Peyer's patch (tissue), 4 donors: ENCODE measurements around the gene ADAR. TPM values are rescaled to one million over a fixed set of nuclear protein-coding genes. Genes with fewer than 3 reads are reported as not detected.

ENCODE experiments used
- DNase-seq, 3 donors: peaks; one replicate each; pipeline ENCODE4 v3.0.0-alpha.2; 2017 to 2019
- H3K27ac ChIP-seq, 4 donors: fragments of 200-600 bp; sonication (generic); one replicate each; pipeline ENCODE4 v1.5.1; 2016 to 2019
- H3K27me3 ChIP-seq, 2 donors: fragments of 200-600 bp; sonication (generic); one replicate each; pipeline ENCODE4 v1.5.1; 2019
- H3K36me3 ChIP-seq, 3 donors: fragments of 200-600 bp; sonication (generic); one replicate each; pipeline ENCODE4 v1.5.1; 2016 to 2019
- H3K4me1 ChIP-seq, 4 donors: fragments of 200-600 bp; sonication (generic); one replicate each; pipeline ENCODE4 v1.5.1; 2016 to 2019
- H3K4me3 ChIP-seq, 4 donors: fragments of 200-600 bp; sonication (generic); 1 replicate in 3 of 4; 2 replicates in 1 of 4; pipeline ENCODE4 v1.5.1; 2016 to 2019; ENCODE audit warnings: mild to moderate bottlenecking in 1 of 4
- H3K9me3 ChIP-seq, 4 donors: fragments of 200-600 bp; sonication (generic); one replicate each; pipeline ENCODE4 v1.5.1; 2016 to 2019; ENCODE audit warnings: mild to moderate bottlenecking in 1 of 4
- POLR2A ChIP-seq, 2 donors: fragments of 450-650 bp; IDR thresholded peaks; one replicate each; pipeline ENCODE4 v1.5.1; 2017; ENCODE audit warnings: antibody characterized with exemption in 2 of 2, mild to moderate bottlenecking in 2 of 2, moderate library complexity in 2 of 2
- total RNA-seq, 4 donors: library from RNA; depleted of rRNA; stranded (reverse); fragments of >200 nt; gene quantifications; one replicate each; pipeline ENCODE4 v1.1.0, GENCODE V29; 2016
- TF ChIP-seq, protein P1 (sequence below), 6 experiments: fragments of 450-650 bp in 4 of 6; fragments of 200-600 bp in 2 of 6; sonication (generic) in 1 of 6; IDR thresholded peaks; one replicate each; pipeline ENCODE4 v1.5.1; 2017 to 2019; ENCODE audit warnings: antibody characterized with exemption in 6 of 6, mild to moderate bottlenecking in 3 of 6, moderate library complexity in 1 of 6

The ADAR gene
- total RNA-seq, 4 donors from 2014 or later, result 134 to 205 (median 170) TPM

DNA sequence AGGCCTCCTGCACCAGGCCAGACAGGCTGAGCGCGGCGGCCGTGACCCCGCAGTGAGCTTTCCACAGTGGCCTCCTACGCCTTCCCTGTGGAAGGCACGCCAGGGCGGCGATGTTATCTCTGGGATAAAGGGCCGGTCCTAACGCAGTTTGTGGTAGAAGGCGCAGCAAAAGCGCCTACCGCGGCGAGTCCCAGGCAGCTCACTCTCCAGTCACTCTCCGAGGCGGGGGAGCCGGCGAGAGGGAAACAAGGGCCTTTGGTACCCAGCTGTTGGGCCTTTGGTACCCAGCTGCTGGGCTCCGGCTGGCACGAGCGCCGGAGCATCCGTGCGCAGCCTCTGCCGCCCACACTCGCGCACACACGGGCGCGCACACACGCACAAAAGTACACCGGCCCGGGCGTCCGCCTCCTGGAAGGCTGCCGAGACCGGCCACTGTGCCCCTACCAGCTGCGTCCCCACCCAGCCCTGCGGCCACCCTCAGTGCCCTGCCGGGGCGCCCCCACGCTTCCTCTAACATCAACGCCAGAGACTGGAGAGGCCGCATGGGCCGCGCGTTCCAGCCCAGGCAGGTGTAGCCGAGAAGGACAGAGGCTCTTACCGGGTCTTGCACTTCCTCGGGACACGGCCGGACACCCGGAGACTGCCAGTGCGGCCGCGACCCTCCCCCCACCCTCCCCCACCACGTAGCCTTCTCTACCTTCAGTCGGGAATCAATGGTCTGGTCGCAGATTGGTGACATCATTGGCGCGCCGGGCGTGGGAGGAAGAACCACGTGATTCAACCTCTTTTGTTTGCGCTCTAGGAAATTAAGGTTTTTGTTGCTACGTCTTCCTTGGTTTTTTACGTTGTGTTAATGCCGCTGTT lies 19.5 kb upstream of the ADAR start:
- no peaks in the 10 kb centered on the region for H3K27me3 ChIP-seq
- H3K4me3 ChIP-seq, result peak overlapping the region; percentile 83 to 100 (median 94)
- no peaks in the 10 kb centered on the region for H3K36me3 ChIP-seq
- H3K9me3 ChIP-seq, result no peaks in the 10 kb centered on the region
- DNase-seq, result peak; percentile 91 to 97 (median 94)
- H3K4me1 ChIP-seq, result peaks cover 0 to 13% (median 2%) of the 10 kb centered on the region in 4 donors
- TF ChIP-seq POLR2A (IDR thresholded peaks at IDR 0.05), result peak in 1 of 2 donors; percentile 4
- TF ChIP-seq, protein P1, sequence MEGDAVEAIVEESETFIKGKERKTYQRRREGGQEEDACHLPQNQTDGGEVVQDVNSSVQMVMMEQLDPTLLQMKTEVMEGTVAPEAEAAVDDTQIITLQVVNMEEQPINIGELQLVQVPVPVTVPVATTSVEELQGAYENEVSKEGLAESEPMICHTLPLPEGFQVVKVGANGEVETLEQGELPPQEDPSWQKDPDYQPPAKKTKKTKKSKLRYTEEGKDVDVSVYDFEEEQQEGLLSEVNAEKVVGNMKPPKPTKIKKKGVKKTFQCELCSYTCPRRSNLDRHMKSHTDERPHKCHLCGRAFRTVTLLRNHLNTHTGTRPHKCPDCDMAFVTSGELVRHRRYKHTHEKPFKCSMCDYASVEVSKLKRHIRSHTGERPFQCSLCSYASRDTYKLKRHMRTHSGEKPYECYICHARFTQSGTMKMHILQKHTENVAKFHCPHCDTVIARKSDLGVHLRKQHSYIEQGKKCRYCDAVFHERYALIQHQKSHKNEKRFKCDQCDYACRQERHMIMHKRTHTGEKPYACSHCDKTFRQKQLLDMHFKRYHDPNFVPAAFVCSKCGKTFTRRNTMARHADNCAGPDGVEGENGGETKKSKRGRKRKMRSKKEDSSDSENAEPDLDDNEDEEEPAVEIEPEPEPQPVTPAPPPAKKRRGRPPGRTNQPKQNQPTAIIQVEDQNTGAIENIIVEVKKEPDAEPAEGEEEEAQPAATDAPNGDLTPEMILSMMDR (IDR thresholded peaks at IDR 0.05), result no peak
- H3K27ac ChIP-seq, result peak overlapping the region; percentile 87 to 94 (median 91)

DNA sequence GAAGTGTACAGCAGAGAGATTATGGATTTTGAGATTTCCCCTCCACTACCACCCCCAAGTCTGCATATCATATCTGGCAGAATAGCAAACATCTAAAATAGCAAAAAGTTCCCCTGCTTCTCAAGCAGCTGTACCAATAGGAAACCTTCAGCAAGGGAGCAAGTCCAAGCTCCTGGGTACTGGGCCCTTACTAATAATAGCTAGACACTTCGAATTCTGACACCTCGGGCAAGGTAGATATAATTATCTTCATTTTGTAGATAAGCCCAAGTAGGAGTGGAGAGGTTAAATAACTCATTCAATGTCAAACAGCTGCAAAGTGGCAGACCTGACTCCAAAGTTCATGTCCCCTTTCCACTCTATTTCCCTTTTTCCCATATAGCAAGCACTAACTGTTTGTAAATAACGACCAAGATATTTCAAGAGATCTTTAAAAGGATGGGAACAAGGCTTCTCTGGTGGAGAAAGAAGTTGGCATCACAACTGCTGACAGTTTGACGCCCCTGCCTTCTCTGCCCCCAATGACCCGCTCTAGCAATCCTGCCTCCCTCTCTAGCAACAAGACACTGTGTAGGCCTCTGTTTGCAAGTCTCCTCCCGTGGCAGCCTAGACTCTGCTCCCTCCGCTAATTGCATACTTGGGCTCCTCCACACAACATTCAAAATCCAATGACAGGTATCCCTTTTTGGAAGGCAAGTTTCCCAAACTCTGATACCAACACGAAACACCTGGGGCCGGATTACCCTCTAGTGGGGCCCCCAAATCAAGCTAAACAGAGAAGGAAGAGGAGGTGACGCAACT lies 18.7 kb upstream of the ADAR start:
- TF ChIP-seq, protein P1 (IDR thresholded peaks at IDR 0.05), result no peak
- no peak for TF ChIP-seq POLR2A (IDR thresholded peaks at IDR 0.05)
- Histone ChIP-seq H3K4me3 (peak overlapping the region; percentile 83 to 100 (median 94)), H3K4me1 (peaks cover 0 to 13% (median 2%) of the 10 kb centered on the region in 4 donors), H3K36me3 (no peaks in the 10 kb centered on the region), H3K27me3 (no peaks in the 10 kb centered on the region), H3K27ac (peak overlapping the region; percentile 87 to 94 (median 91)), H3K9me3 (no peaks in the 10 kb centered on the region)
- DNase-seq, result no peak

GRCh38 chr1:154624746-154625643 lies 17.0 kb upstream of the ADAR start:
- no peak overlapping the region for H3K4me3 ChIP-seq
- no peak for DNase-seq
- peaks cover 0 to 13% (median 2%) of the 10 kb centered on the region in 4 donors for H3K4me1 ChIP-seq
- TF ChIP-seq POLR2A (IDR thresholded peaks at IDR 0.05), result no peak
- TF ChIP-seq, protein P1 (IDR thresholded peaks at IDR 0.05), result no peak
- no peaks in the 10 kb centered on the region for H3K36me3 ChIP-seq
- no peak overlapping the region for H3K27ac ChIP-seq
- no peaks in the 10 kb centered on the region for H3K9me3 ChIP-seq
- no peaks in the 10 kb centered on the region for H3K27me3 ChIP-seq

GRCh38 chr1:154623358-154623757 lies 15.4 kb upstream of the ADAR start:
- no peak for TF ChIP-seq POLR2A (IDR thresholded peaks at IDR 0.05)
- TF ChIP-seq, protein P1 (IDR thresholded peaks at IDR 0.05), result no peak
- Histone ChIP-seq H3K27me3 (no peaks in the 10 kb centered on the region), H3K27ac (no peak overlapping the region), H3K4me3 (no peak overlapping the region), H3K4me1 (peaks cover 0 to 13% (median 2%) of the 10 kb centered on the region in 4 donors), H3K9me3 (no peaks in the 10 kb centered on the region), H3K36me3 (no peaks in the 10 kb centered on the region)
- DNase-seq, result no peak

DNA sequence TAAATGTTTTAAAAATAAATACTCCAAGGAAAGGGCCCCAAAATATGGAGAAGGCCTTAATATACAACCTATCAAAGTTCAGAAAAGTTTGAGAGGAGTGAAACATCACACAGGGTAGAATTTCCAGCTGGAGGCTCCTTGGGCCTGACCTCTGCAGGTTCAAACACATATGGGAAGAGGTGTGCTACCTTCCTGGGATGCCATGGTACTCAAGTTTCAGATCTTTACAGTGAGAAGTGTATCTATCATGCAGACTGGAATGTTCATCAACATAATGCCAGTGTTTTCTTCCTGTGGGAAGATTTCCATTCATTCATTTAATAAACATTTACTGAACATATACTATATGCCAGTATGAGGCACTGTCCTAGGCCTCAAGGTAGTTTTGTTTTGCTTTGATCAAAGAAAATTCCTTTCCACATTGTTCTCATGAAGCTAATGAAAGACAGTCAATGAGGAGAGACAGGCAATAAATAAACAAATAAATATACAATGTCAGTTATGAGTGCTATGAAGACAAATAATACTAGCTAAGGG lies 14.6 kb upstream of the ADAR start:
- Histone ChIP-seq H3K36me3 (no peaks in the 10 kb centered on the region), H3K27ac (no peak overlapping the region), H3K4me3 (no peak overlapping the region), H3K27me3 (no peaks in the 10 kb centered on the region), H3K4me1 (peaks cover 0 to 13% (median 2%) of the 10 kb centered on the region in 4 donors), H3K9me3 (no peaks in the 10 kb centered on the region)
- no peak for DNase-seq
- TF ChIP-seq, protein P1 (IDR thresholded peaks at IDR 0.05), result no peak
- TF ChIP-seq POLR2A (IDR thresholded peaks at IDR 0.05), result no peak
